Spinal cord (tissue), 10 donors: ENCODE measurements around the gene STK39. TPM values are rescaled to one million over a fixed set of nuclear protein-coding genes. Genes with fewer than 3 reads are reported as not detected.
"Not testable (repeated sequence)": the region's sequence is repeated elsewhere in the genome, so short reads cannot be mapped to it uniquely, and the experiment has no call there.

Experiments
- DNase-seq, 6 donors: peaks; one replicate each; pipeline versions ENCODE4 v3.0.0 to v3.0.0-alpha.2; 2013 to 2015; ENCODE audit warnings: low spot score in 6 of 6, low read depth in 4 of 6
- H3K27ac ChIP-seq: one replicate; pipeline ENCODE4 v1.5.1; 2013; ENCODE audit warnings: low read depth, low read length, control low read depth
- H3K27me3 ChIP-seq: one replicate; pipeline ENCODE4 v1.6.1; 2013; ENCODE audit warnings: low read length; ENCODE audit not compliant: control insufficient read depth, insufficient read depth
- H3K36me3 ChIP-seq: one replicate; pipeline ENCODE4 v1.6.1; 2013; ENCODE audit warnings: low read length; ENCODE audit not compliant: control insufficient read depth, insufficient read depth
- H3K4me1 ChIP-seq: one replicate; pipeline ENCODE4 v1.6.1; 2013; ENCODE audit warnings: low read length; ENCODE audit not compliant: control insufficient read depth, insufficient read depth
- H3K4me3 ChIP-seq: one replicate; pipeline ENCODE4 v1.5.1; 2013; ENCODE audit warnings: low read depth, low read length, control low read depth
- H3K9me3 ChIP-seq: one replicate; pipeline ENCODE4 v1.6.1; 2013; ENCODE audit warnings: low read length; ENCODE audit not compliant: control insufficient read depth, insufficient read depth
- WGBS: methylation state at CpG from one replicate; pipeline ENCODE4 v1.1.5; 2013; ENCODE audit warnings: missing lambda C conversion rate; ENCODE audit not compliant: insufficient coverage; 5-methylcytosine and 5-hydroxymethylcytosine counted together
- polyA plus RNA-seq, 2 donors: library from polyadenylated mRNA; unstranded; fragments of 120-200 nt; gene quantifications; one replicate each; pipeline ENCODE4 v1.2.1, GENCODE V29; 2013; ENCODE audit not compliant: insufficient read length in 2 of 2
- total RNA-seq, 2 donors: library from RNA; depleted of rRNA in 1 of 2; stranded (reverse); fragments of 120-200 nt in 1 of 2; fragments of >200 nt in 1 of 2; gene quantifications; one replicate each; pipeline versions ENCODE4 v1.2.3 to v1.2.4, GENCODE V29; 2013 to 2014
- donor health status: healthy.

STK39 gene
- total and polyA plus RNA-seq, 4 donors: 51.1 to 75.5 (median 57.7) TPM

- DNase-seq: peak in 1 of 6 donors; percentile 40
- Histone ChIP-seq H3K9me3 (no peaks in the 10 kb centered on the region), H3K27ac (no peak overlapping the region), H3K36me3 (no peaks in the 10 kb centered on the region), H3K27me3 (no peaks in the 10 kb centered on the region), H3K4me3 (no peak overlapping the region), H3K4me1 (peaks cover 3% of the 10 kb centered on the region)
- WGBS: 69% methylated on average over 2 of the region's 8 CpGs
Observed at GRCh38 chr2:168090366-168091135, 156.8 kb downstream of the STK39 start.

GRCh38 chr2:168089200-168089599 lies 158.2 kb downstream of the STK39 start:
- no peak overlapping the region for H3K4me3 ChIP-seq
- whole genome bisulfite sequencing: no CpG with 5 or more reads among the region's 1 CpG

GRCh38 chr2:168087401-168087800 lies 160.0 kb downstream of the STK39 start:
- Histone ChIP-seq H3K27ac (no peak overlapping the region), H3K36me3 (no peaks in the 10 kb centered on the region), H3K27me3 (no peaks in the 10 kb centered on the region), H3K4me1 (peaks cover 8% of the 10 kb centered on the region), H3K9me3 (no peaks in the 10 kb centered on the region), H3K4me3 (no peak overlapping the region)
- no peak for DNase-seq
- WGBS: 96% methylated on average over 2 of the region's 4 CpGs

More at GRCh38 chr2:168089200-168089599, 158.2 kb downstream of the STK39 start:
- Histone ChIP-seq H3K36me3 (no peaks in the 10 kb centered on the region), H3K9me3 (no peaks in the 10 kb centered on the region), H3K27ac (no peak overlapping the region), H3K27me3 (no peaks in the 10 kb centered on the region), H3K4me1 (peaks cover 8% of the 10 kb centered on the region)
- DNase-seq: no peak

- Histone ChIP-seq H3K4me1 (peaks cover 8% of the 10 kb centered on the region), H3K27me3 (no peaks in the 10 kb centered on the region), H3K9me3 (no peaks in the 10 kb centered on the region), H3K36me3 (no peaks in the 10 kb centered on the region), H3K4me3 (no peak overlapping the region), H3K27ac (no peak overlapping the region)
- WGBS: 61% methylated on average over 3 of the region's 5 CpGs
- DNase-seq: peak in 1 of 6 donors; percentile 35
Observed at GRCh38 chr2:168086851-168087250, 160.5 kb downstream of the STK39 start.

GRCh38 chr2:168085801-168086361 lies 161.5 kb downstream of the STK39 start:
- no peaks in the 10 kb centered on the region for H3K36me3 ChIP-seq
- DNase-seq: no peak
- no peaks in the 10 kb centered on the region for H3K9me3 ChIP-seq
- peaks cover 8% of the 10 kb centered on the region for H3K4me1 ChIP-seq
- H3K27me3 ChIP-seq: no peaks in the 10 kb centered on the region
- H3K4me3 ChIP-seq: no peak overlapping the region
- no peak overlapping the region for H3K27ac ChIP-seq
- WGBS: 96% methylated on average over 2 of the region's 4 CpGs

- no peaks in the 10 kb centered on the region for H3K36me3 ChIP-seq
- peaks cover 8% of the 10 kb centered on the region for H3K4me1 ChIP-seq
- no peak overlapping the region for H3K4me3 ChIP-seq
- 22% methylated on average over 2 of the region's 4 CpGs for WGBS
- H3K27me3 ChIP-seq: no peaks in the 10 kb centered on the region
- DNase-seq: peak in 3 of 6 donors; percentile 15 to 75 (median 42)
- no peaks in the 10 kb centered on the region for H3K9me3 ChIP-seq
- H3K27ac ChIP-seq: no peak overlapping the region
Observed at GRCh38 chr2:168084288-168084687, 163.1 kb downstream of the STK39 start.

- H3K4me1 ChIP-seq, H3K27me3 ChIP-seq, H3K36me3 ChIP-seq, H3K27ac ChIP-seq, H3K9me3 ChIP-seq, DNase-seq, H3K4me3 ChIP-seq: not testable (repeated sequence)
- WGBS: no CpG with 5 or more reads among the region's 3 CpGs
Observed at GRCh38 chr2:168081452-168081851, 165.9 kb downstream of the STK39 start.

- DNase-seq: no peak
- no peaks in the 10 kb centered on the region for H3K27me3 ChIP-seq
- H3K36me3 ChIP-seq: no peaks in the 10 kb centered on the region
- H3K4me1 ChIP-seq: no peaks in the 10 kb centered on the region
- H3K4me3 ChIP-seq: no peak overlapping the region
- no peak overlapping the region for H3K27ac ChIP-seq
- WGBS: 100% methylated on average over 3 of the region's 3 CpGs
- H3K9me3 ChIP-seq: no peaks in the 10 kb centered on the region
Observed at GRCh38 chr2:168079236-168079635, 168.2 kb downstream of the STK39 start.

GRCh38 chr2:168076731-168077130 lies 170.7 kb downstream of the STK39 start:
- 90% methylated on average over 2 of the region's 3 CpGs for WGBS
- no peaks in the 10 kb centered on the region for H3K9me3 ChIP-seq
- no peak overlapping the region for H3K27ac ChIP-seq
- H3K4me1 ChIP-seq: no peaks in the 10 kb centered on the region
- H3K4me3 ChIP-seq: no peak overlapping the region
- no peaks in the 10 kb centered on the region for H3K27me3 ChIP-seq
- peak in 1 of 6 donors; percentile 44 for DNase-seq
- peaks cover under 1% of the 10 kb centered on the region for H3K36me3 ChIP-seq

- Histone ChIP-seq H3K36me3 (peaks cover 4% of the 10 kb centered on the region), H3K27me3 (no peaks in the 10 kb centered on the region), H3K9me3 (no peaks in the 10 kb centered on the region), H3K27ac (no peak overlapping the region), H3K4me1 (no peaks in the 10 kb centered on the region), H3K4me3 (no peak overlapping the region)
- WGBS: 64% methylated on average over 2 of the region's 2 CpGs
- DNase-seq: peak in 1 of 6 donors; percentile 79
Observed at GRCh38 chr2:168075446-168075845, 171.9 kb downstream of the STK39 start.
